Measurements from ENCODE around the gene TAS2R40. TPM values are rescaled to one million over a fixed set of nuclear protein-coding genes. Genes with fewer than 3 reads are reported as not detected.

The TAS2R40 gene
- total RNA-seq, 4 donors from 2014 or later, result not detected

GRCh38 chr7:143256932-143257331 is 35.1 kb downstream of the TAS2R40 start:
- Histone ChIP-seq H3K27me3 (no peaks in the 10 kb centered on the region), H3K4me3 (no peak overlapping the region), H3K36me3 (no peaks in the 10 kb centered on the region), H3K4me1 (peaks cover 0 to 22% (median 5%) of the 10 kb centered on the region in 4 donors), H3K9me3 (no peaks in the 10 kb centered on the region), H3K27ac (no peak overlapping the region)
- 78 to 80% methylated on average over 4 of the region's 4 CpGs for WGBS, 2 donors (ENCODE audit: low coverage in 1 of 2)
- TF ChIP-seq POLR2A (IDR thresholded peaks at IDR 0.05), result no peak
- no peak for TF ChIP-seq POLR2AphosphoS5 (IDR thresholded peaks at IDR 0.05)
- TF ChIP-seq EP300 (IDR thresholded peaks at IDR 0.05; ENCODE audit: low read depth), result no peak
- no peak for TF ChIP-seq CTCF (IDR thresholded peaks at IDR 0.05)
- intact Hi-C loops (cut with DNase I; ENCODE audit: low total_unique reads) (no loop called here), in situ Hi-C loops (cut with MboI; ENCODE audit: low pct_ligation_motif_present in 1 of 4, low pct_unique_long_range_greater_than_20kb in 1 of 4, low sequenced_read_pairs in 3 of 4) (no loop called here)
- no peak for DNase-seq

- peaks cover 0 to 22% (median 5%) of the 10 kb centered on the region in 4 donors for H3K4me1 ChIP-seq
- no peaks in the 10 kb centered on the region for H3K36me3 ChIP-seq
- no peak for TF ChIP-seq EP300 (IDR thresholded peaks at IDR 0.05; ENCODE audit: low read depth)
- DNase-seq, result no peak
- H3K27me3 ChIP-seq, result no peaks in the 10 kb centered on the region
- intact Hi-C loops (cut with DNase I; ENCODE audit: low total_unique reads) (no loop called here), in situ Hi-C loops (cut with MboI; ENCODE audit: low pct_ligation_motif_present in 1 of 4, low pct_unique_long_range_greater_than_20kb in 1 of 4, low sequenced_read_pairs in 3 of 4) (no loop called here)
- WGBS, 2 donors (ENCODE audit: low coverage in 1 of 2), result 52 to 59% methylated on average over 5 of the region's 5 CpGs
- H3K27ac ChIP-seq, result no peak overlapping the region
- H3K4me3 ChIP-seq, result no peak overlapping the region
- no peaks in the 10 kb centered on the region for H3K9me3 ChIP-seq
Observed at GRCh38 chr7:143257501-143257900, 35.7 kb downstream of the TAS2R40 start.

GRCh38 chr7:143258831-143259230 is 37.0 kb downstream of the TAS2R40 start:
- DNase-seq, result no peak

GRCh38 chr7:143259765-143260164 is 37.9 kb downstream of the TAS2R40 start:
- in situ Hi-C loops (cut with MboI; ENCODE audit: low pct_ligation_motif_present in 1 of 4, low pct_unique_long_range_greater_than_20kb in 1 of 4, low sequenced_read_pairs in 3 of 4), result no loop called here
- Histone ChIP-seq H3K4me3 (no peak overlapping the region), H3K9me3 (no peaks in the 10 kb centered on the region), H3K27ac (no peak overlapping the region), H3K36me3 (no peaks in the 10 kb centered on the region), H3K27me3 (no peaks in the 10 kb centered on the region), H3K4me1 (peaks cover 5 to 35% (median 14%) of the 10 kb centered on the region in 4 donors)
- TF ChIP-seq POLR2A (IDR thresholded peaks at IDR 0.05) (no peak), CTCF (IDR thresholded peaks at IDR 0.05) (no peak), POLR2AphosphoS5 (IDR thresholded peaks at IDR 0.05) (no peak), EP300 (IDR thresholded peaks at IDR 0.05; ENCODE audit: low read depth) (no peak)
- no peak for DNase-seq
- intact Hi-C loops (cut with DNase I; ENCODE audit: low total_unique reads), result no loop called here
- 40 to 88% methylated on average over 1 to 2 of the region's 2 CpGs for WGBS, 2 donors (ENCODE audit: low coverage in 1 of 2)

More at GRCh38 chr7:143258831-143259230, 37.0 kb downstream of the TAS2R40 start:
- Histone ChIP-seq H3K27me3 (no peaks in the 10 kb centered on the region), H3K4me3 (no peak overlapping the region), H3K4me1 (peaks cover 0 to 28% (median 5%) of the 10 kb centered on the region in 4 donors), H3K36me3 (no peaks in the 10 kb centered on the region), H3K27ac (peak overlapping the region in 2 of 4 donors; percentile 11 to 22), H3K9me3 (no peaks in the 10 kb centered on the region)
- intact Hi-C loops (cut with DNase I; ENCODE audit: low total_unique reads), result no loop called here
- 13 to 36% methylated on average over 2 of the region's 2 CpGs for WGBS, 2 donors (ENCODE audit: low coverage in 1 of 2)
- in situ Hi-C loops (cut with MboI; ENCODE audit: low pct_ligation_motif_present in 1 of 4, low pct_unique_long_range_greater_than_20kb in 1 of 4, low sequenced_read_pairs in 3 of 4), result no loop called here
- TF ChIP-seq POLR2A (IDR thresholded peaks at IDR 0.05) (no peak), POLR2AphosphoS5 (IDR thresholded peaks at IDR 0.05) (no peak), CTCF (IDR thresholded peaks at IDR 0.05) (no peak), EP300 (IDR thresholded peaks at IDR 0.05; ENCODE audit: low read depth) (no peak)

- in situ Hi-C loops (cut with MboI; ENCODE audit: low pct_ligation_motif_present in 1 of 4, low pct_unique_long_range_greater_than_20kb in 1 of 4, low sequenced_read_pairs in 3 of 4) (no loop called here), intact Hi-C loops (cut with DNase I; ENCODE audit: low total_unique reads) (no loop called here)
- Histone ChIP-seq H3K36me3 (peaks cover 0 to under 1% (median 0%) of the 10 kb centered on the region in 4 donors), H3K27me3 (no peaks in the 10 kb centered on the region), H3K4me3 (no peak overlapping the region), H3K4me1 (peaks cover 8 to 44% (median 20%) of the 10 kb centered on the region in 4 donors), H3K27ac (no peak overlapping the region), H3K9me3 (no peaks in the 10 kb centered on the region)
- no peak for TF ChIP-seq POLR2A (IDR thresholded peaks at IDR 0.05)
- TF ChIP-seq POLR2AphosphoS5 (IDR thresholded peaks at IDR 0.05), result no peak
- no peak for TF ChIP-seq CTCF (IDR thresholded peaks at IDR 0.05)
- no peak for TF ChIP-seq EP300 (IDR thresholded peaks at IDR 0.05; ENCODE audit: low read depth)
- no peak for DNase-seq
- WGBS, 2 donors (ENCODE audit: low coverage in 1 of 2), result 85% methylated on average over 1 of the region's 1 CpG; no CpG with 5 or more reads in 1 of the 2 donors
Observed at GRCh38 chr7:143261901-143262300, 40.1 kb downstream of the TAS2R40 start.
